Measurements from ENCODE around the gene ABR. TPM values are rescaled to one million over a fixed set of nuclear protein-coding genes. Genes with fewer than 3 reads are reported as not detected.
"Not testable (repeated sequence)": the region's sequence is repeated elsewhere in the genome, so short reads cannot be mapped to it uniquely, and the experiment has no call there.

The ABR gene
- total RNA-seq, 2 experiments from 2014 or later = 32.1 to 33.4 TPM

DNA sequence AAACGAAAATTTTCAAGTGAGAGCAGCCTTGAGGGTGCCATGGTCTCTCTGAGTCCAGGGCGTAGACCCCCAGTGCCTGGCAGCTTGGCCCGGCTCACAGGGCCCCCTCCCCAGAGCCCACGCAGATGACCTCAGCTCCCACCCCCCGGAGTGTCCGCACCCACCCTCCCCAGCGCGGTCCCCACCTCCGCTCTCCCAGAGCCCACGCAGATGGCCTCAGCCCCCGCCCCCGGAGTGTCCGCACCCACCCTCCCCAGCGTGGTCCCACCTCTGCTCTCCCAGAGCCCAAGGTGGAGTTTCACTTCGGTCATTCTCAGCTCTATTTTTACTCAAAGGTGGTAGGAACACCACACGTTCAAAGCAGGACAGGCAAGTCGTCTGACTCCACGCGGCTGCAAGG is 13.9 kb downstream of the ABR start:
- H3K4me1 Mint-ChIP-seq (ENCODE audit: low read depth) = no peaks in the 10 kb centered on the region
- H3K27me3 Mint-ChIP-seq (ENCODE audit: low read depth) = no peaks in the 10 kb centered on the region
- CTCF ChIA-PET = no interaction called here
- intact Hi-C loops (cut with micrococcal nuclease) = no loop called here
- no peaks in the 10 kb centered on the region for H3K36me3 Mint-ChIP-seq (ENCODE audit: low read depth)
- H3K9me3 Mint-ChIP-seq = no peaks in the 10 kb centered on the region
- no peak overlapping the region for H3K27ac Mint-ChIP-seq
- DNase-seq = no peak
- no peak overlapping the region for H3K4me3 Mint-ChIP-seq

DNA sequence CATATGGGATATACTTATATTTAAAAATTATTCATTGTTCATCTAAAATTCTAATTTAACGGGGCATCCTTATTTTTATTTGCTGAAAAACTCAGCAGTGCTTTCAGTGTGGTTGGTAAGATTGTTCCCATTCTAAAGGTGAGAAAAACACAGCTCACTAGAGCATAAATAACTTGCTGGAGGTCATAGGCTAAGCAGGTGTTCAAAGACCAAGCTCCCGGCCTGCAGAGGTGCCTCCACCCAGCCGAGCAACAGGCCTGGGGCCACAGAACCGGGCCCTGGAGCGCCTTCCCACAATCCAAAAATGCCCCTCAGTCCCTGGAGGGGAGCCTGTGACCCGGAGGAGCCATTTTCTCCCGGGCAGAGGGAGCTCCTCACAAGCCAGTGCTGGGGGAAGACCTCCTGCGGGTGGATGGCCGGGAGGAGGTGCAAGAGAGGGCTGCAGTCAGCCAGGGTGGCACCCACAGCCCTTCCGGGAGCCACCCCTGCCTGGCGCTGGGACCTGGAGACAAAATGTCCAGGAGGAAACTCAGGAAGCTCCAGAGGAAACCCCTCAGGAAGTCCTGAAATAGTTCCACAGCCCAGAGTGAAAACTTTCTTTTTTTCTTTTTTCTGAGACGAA is 14.7 kb downstream of the ABR start:
- H3K27ac Mint-ChIP-seq = no peak overlapping the region

DNA sequence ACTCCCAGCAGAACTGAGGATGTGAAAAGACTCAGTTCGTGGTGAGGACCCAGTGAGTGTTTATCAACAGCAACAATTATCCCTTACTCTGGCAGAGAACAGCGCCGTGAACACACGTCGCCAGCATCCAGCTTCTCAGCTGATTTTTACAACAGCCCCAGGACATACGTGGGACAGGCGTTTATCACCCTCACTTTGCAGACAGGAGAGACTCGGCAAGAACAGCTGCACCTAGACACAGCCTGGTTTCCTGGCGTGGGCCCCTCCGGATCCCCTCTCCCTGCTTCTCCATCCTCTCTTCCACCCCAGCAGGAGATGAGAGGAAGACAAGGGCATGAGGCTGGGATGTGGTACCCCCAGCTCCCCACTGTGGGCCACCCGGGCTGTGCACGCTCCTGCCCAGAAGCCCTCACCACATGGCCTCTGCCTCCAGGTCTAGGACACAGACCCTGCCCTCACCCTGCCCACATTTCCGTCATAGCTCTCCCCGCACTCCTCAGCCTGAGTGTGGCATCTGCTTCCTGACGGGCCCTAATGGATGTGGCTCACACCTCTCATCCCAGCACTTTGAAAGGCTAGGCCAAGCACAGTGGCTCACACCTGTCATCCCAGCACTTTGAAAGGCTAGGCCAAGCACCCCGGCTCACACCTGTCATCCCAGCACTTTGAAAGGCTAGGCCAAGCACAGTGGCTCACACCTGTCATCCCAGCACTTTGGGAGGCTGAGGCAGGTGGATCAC is 17.5 kb downstream of the ABR start:
- no peaks in the 10 kb centered on the region for H3K36me3 Mint-ChIP-seq (ENCODE audit: low read depth)
- H3K4me3 Mint-ChIP-seq = no peak overlapping the region
- H3K27me3 Mint-ChIP-seq (ENCODE audit: low read depth) = no peaks in the 10 kb centered on the region
- intact Hi-C loops (cut with micrococcal nuclease) = no loop called here
- peaks cover 1% of the 10 kb centered on the region for H3K9me3 Mint-ChIP-seq
- CTCF ChIA-PET = interaction anchor here (0.5 to 0.9 kb wide), 2 partner anchors 25 to 41 kb away, joined by 3 to 4 read pairs; no protein-coding TSS in a partner anchor
- H3K27ac Mint-ChIP-seq = no peak overlapping the region
- H3K4me1 Mint-ChIP-seq (ENCODE audit: low read depth) = no peaks in the 10 kb centered on the region
- no peak for DNase-seq

More for the DNA sequence above, 14.7 kb downstream of the ABR start:
- intact Hi-C loops (cut with micrococcal nuclease) = no loop called here
- CTCF ChIA-PET = no interaction called here
- no peak for DNase-seq
- Mint-ChIP-seq H3K4me3 (no peak overlapping the region), H3K27me3 (ENCODE audit: low read depth) (no peaks in the 10 kb centered on the region), H3K36me3 (ENCODE audit: low read depth) (no peaks in the 10 kb centered on the region), H3K4me1 (ENCODE audit: low read depth) (no peaks in the 10 kb centered on the region), H3K9me3 (no peaks in the 10 kb centered on the region)

DNA sequence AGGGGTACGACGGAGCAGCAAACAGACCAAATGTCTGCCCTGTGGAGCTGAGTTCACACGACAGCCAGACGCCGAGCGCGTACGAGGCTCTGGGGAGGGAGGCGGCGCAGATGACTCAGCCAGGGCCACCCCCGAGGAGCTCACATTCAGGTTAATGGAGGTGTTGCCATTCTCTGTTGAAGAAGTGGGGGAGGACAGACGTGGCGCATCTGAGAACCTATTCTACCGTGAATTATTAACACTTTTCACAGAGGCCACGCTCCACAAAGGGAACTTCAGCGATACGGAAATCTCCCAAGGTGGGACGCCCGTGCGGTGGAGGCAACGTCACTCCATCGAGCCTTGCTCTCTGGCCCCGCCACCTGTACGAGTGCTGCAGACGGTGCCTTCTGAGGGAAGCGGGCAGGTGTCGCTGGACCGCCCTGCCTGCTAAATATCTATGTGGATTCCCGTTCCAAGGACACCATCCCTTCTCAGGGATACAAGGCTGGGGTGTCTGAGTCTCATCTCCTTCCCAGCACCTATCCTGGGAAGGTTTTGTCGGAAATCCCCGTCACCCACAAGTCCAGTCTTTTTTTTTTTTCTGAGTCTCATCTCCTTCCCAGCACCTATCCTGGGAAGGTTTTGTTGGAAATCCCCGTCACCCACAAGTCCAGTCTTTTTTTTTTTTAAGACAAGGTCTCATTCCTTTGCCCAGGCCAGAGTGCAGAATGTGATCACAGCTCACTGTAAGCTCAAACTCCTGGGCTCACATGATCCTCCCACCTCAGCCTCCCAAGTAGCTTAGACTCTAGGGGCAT is 19.0 kb downstream of the ABR start:
- H3K4me3 Mint-ChIP-seq = no peak overlapping the region
- no peak for DNase-seq
- H3K4me1 Mint-ChIP-seq (ENCODE audit: low read depth) = no peaks in the 10 kb centered on the region
- intact Hi-C loops (cut with micrococcal nuclease) = no loop called here
- H3K27ac Mint-ChIP-seq = no peak overlapping the region
- CTCF ChIA-PET = no interaction called here
- peaks cover 1% of the 10 kb centered on the region for H3K9me3 Mint-ChIP-seq
- H3K27me3 Mint-ChIP-seq (ENCODE audit: low read depth) = no peaks in the 10 kb centered on the region
- H3K36me3 Mint-ChIP-seq (ENCODE audit: low read depth) = no peaks in the 10 kb centered on the region

DNA sequence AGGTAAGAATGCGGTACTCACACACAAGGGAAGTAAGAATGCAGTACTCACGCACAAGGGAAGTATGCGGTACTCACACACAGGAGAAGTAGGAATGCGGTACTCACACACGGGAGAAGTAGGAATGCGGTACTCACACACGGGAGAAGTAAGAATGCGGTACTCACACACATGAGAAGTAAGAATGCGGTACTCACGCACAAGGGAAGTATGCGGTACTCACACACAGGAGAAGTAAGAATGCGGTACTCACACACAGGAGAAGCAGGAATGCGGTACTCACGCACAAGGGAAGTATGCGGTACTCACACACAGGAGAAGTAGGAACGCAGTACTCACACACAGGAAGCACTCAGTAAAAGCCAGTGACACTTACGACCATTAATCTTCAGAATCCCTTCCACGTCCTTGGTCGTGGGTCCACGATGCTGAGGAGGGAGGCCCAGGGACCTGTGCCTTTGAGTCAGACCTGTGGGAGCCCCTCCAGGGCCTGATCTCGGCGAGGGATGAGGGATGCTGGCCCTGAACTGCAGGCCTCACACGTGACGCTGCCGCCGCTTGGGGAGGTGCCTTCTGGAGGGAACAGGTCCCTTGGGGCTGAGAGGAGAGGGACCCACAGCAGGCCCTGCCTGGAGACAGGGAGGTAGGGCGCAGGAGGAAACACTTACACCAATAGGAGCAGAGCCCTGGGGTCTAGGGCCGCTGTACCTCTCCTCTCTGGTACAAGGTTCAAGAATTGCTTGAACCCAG is 20.2 kb downstream of the ABR start:
- Mint-ChIP-seq H3K4me3 (no peak overlapping the region), H3K4me1 (ENCODE audit: low read depth) (no peaks in the 10 kb centered on the region), H3K27me3 (ENCODE audit: low read depth) (no peaks in the 10 kb centered on the region), H3K27ac (no peak overlapping the region), H3K9me3 (peaks cover 1% of the 10 kb centered on the region), H3K36me3 (ENCODE audit: low read depth) (no peaks in the 10 kb centered on the region)
- no peak for DNase-seq
- intact Hi-C loops (cut with micrococcal nuclease) = no loop called here
- CTCF ChIA-PET = no interaction called here

DNA sequence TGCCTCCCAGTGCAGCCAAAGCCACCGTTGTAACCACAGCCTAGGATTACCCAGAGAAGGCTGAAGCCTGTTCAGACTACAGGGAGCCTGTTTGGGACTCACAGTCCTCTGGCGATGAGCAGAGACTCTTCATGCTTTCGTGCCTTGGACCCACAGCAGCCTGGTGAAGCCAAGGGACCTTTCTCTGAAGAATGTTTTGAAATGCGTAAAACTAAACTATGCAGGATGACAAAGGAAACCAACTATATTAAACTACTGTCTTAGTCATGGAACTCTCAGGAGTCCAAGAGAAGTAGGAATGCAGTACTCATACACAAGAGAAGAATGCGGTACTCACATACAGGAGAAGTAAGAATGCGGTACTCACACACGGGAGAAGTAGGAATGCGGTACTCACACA is 20.9 kb downstream of the ABR start:
- CTCF ChIA-PET = no interaction called here
- Mint-ChIP-seq H3K36me3 (ENCODE audit: low read depth) (no peaks in the 10 kb centered on the region), H3K27ac (no peak overlapping the region), H3K9me3 (peaks cover 1% of the 10 kb centered on the region), H3K4me1 (ENCODE audit: low read depth) (no peaks in the 10 kb centered on the region), H3K27me3 (ENCODE audit: low read depth) (no peaks in the 10 kb centered on the region), H3K4me3 (no peak overlapping the region)
- DNase-seq = no peak
- intact Hi-C loops (cut with micrococcal nuclease) = no loop called here

DNA sequence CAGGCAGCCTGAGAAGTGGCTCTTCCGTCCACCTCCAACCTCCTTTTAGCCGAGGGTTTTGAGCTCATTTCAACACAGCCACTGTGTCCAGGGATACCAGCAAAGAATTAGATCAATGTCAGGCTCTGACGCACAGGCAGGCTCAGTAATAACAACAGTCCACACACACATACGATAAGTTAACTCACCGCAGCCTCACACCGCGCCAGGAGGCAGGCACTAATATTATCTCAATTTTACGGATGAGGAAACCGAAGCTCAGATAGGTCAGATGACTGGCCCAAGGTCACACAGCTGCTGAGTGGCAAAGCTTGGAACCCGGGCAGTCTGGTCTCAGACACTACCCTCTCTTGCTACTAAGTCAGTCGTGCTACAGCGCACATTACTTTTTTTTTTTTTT is 22.9 kb downstream of the ABR start:
- intact Hi-C loops (cut with micrococcal nuclease) = no loop called here
- Mint-ChIP-seq H3K4me1 (ENCODE audit: low read depth) (no peaks in the 10 kb centered on the region), H3K4me3 (no peak overlapping the region), H3K27me3 (ENCODE audit: low read depth) (no peaks in the 10 kb centered on the region), H3K27ac (no peak overlapping the region), H3K9me3 (peaks cover 1% of the 10 kb centered on the region), H3K36me3 (ENCODE audit: low read depth) (no peaks in the 10 kb centered on the region)
- CTCF ChIA-PET = no interaction called here
- DNase-seq = no peak

DNA sequence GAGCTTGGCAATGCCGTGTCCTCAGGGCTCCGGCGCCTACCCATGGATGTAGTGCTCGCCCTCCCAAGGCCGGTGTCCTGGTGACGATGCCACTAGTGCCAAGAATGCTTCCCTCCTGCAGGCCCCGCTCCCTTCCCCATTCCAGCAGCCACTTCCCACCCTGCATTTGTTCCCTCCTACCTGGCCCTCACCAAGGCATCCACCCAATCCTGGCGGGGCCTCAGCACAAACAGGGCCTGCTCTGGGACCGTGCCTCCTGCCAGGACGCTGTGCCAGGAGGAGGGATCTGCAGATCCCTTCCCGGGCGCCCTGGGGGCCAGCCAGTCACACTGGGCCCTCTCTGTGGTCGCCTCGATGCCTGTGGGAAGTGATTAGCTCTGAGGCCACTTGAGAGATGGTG is 25.1 kb downstream of the ABR start:
- Mint-ChIP-seq H3K27me3 (ENCODE audit: low read depth) (no peaks in the 10 kb centered on the region), H3K9me3 (peaks cover 1% of the 10 kb centered on the region), H3K36me3 (ENCODE audit: low read depth) (no peaks in the 10 kb centered on the region), H3K4me1 (ENCODE audit: low read depth) (no peaks in the 10 kb centered on the region), H3K27ac (no peak overlapping the region), H3K4me3 (no peak overlapping the region)
- DNase-seq = no peak
- intact Hi-C loops (cut with micrococcal nuclease) = no loop called here
- CTCF ChIA-PET = no interaction called here

DNA sequence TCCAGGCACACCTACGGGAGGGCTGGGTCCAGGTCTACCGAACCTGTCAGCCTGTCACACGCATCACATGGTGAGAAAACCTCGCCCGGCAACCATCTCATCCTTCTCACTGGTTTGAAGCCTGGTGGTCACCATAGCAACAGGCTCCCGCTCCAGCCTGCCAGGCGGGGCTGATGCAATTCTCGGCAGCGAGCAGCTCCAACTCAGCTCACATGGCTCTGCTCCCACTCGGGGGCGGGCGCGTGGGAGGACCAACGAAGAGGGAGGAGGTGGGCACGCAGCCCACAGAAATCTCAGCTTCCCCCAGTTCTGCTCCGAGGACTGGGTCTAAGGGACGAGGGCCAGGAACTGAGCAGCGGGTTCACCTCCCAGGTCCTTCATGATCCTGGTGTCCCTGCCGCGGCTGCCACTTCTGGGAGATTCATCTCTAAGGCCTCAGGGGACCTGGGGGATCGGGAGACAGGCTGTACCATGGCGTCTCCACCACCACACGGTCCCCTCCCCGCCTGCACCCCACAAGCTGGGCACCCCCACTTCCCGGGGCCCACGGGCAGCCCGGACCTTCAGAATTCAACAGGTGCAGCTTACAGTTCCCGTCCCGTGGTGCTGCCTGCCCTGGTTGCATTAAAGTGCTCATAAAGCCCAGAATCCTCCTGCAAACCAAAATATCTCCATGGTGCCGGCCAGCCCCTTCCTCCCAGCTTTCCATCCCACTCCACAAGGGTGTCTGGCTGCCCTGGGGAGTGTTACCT is 25.8 kb downstream of the ABR start:
- no peak for DNase-seq
- CTCF ChIA-PET = no interaction called here
- no peaks in the 10 kb centered on the region for H3K36me3 Mint-ChIP-seq (ENCODE audit: low read depth)
- peaks cover under 1% of the 10 kb centered on the region for H3K9me3 Mint-ChIP-seq
- H3K27me3 Mint-ChIP-seq (ENCODE audit: low read depth) = no peaks in the 10 kb centered on the region
- H3K4me1 Mint-ChIP-seq (ENCODE audit: low read depth) = no peaks in the 10 kb centered on the region
- no peak overlapping the region for H3K27ac Mint-ChIP-seq
- H3K4me3 Mint-ChIP-seq = no peak overlapping the region
- intact Hi-C loops (cut with micrococcal nuclease) = no loop called here

DNA sequence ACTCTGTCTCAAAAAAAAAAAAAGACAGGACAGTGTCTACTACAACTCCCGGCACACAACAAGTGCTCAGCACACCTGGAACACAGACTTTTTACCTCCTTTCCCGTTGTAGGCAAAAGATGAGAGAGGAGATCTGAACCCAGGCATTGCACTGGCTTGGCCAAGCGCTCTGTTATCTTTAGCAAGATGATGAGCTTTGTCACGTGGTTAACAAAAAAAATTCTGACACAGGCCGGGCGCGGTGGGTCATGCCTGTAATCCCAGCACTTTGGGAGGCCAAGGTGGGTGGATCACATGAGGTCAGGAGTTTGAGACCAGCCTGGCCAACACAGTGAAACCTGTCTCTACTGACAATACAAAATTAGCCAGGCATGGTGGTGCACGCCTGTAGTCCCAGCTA is 27.2 kb downstream of the ABR start:
- H3K4me3 Mint-ChIP-seq; CTCF ChIA-PET; H3K27ac Mint-ChIP-seq; H3K27me3 Mint-ChIP-seq (ENCODE audit: low read depth); DNase-seq; H3K36me3 Mint-ChIP-seq (ENCODE audit: low read depth); intact Hi-C loops (cut with micrococcal nuclease); H3K4me1 Mint-ChIP-seq (ENCODE audit: low read depth); H3K9me3 Mint-ChIP-seq: not testable (repeated sequence)

DNA sequence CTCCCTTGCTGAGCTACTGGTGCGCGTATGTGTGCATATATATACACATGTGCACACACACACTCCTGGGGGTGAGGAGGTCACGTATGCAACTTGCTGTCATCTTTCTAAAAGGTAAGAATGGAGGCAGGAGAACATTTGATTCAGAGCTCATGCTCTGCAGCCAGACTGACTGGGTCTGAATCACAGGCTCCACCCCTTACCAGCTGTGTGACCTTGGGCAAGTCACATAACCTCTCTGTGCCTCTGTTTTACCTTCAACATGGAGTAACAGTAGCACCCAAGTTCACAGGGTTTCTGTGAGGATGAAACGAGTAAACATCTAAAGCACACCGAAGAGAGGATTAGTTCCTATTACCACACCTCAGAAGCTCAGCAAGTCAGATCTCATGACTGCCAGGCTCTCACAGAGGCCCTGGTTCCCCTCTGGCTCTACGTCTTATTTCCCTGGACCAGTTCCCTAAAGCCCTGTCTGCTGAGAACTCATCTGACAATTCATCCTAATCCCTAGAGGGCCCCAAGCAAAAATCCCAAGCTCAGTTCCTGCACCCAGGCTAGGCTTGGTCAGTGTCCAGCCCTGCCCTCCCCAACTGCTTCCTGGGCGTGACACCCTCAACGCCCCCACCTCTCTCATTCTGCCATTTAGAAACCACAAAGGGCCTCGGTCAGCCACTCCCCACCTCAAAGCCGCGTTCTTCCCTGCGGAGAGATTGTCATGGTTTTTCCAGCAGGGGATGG is 28.7 kb downstream of the ABR start:
- Mint-ChIP-seq H3K36me3 (ENCODE audit: low read depth) (no peaks in the 10 kb centered on the region), H3K4me1 (ENCODE audit: low read depth) (no peaks in the 10 kb centered on the region), H3K27ac (no peak overlapping the region), H3K27me3 (ENCODE audit: low read depth) (no peaks in the 10 kb centered on the region), H3K4me3 (no peak overlapping the region), H3K9me3 (no peaks in the 10 kb centered on the region)
- intact Hi-C loops (cut with micrococcal nuclease) = no loop called here
- CTCF ChIA-PET = no interaction called here
- DNase-seq = no peak
